GM12872 (cell line): Measurements from ENCODE around the gene TECR.
A peak's percentile ranks its signal among the peaks of the same experiment; 100 is the strongest.

ENCODE experiments used
- TF ChIP-seq, protein P1 (sequence below): IDR thresholded peaks from 3 replicates; pipeline ENCODE4 v1.5.1; 2011; ENCODE audit warnings: low read depth, mild to moderate bottlenecking, low read length, moderate library complexity; ENCODE audit not compliant: insufficient read depth

The TECR gene

DNA sequence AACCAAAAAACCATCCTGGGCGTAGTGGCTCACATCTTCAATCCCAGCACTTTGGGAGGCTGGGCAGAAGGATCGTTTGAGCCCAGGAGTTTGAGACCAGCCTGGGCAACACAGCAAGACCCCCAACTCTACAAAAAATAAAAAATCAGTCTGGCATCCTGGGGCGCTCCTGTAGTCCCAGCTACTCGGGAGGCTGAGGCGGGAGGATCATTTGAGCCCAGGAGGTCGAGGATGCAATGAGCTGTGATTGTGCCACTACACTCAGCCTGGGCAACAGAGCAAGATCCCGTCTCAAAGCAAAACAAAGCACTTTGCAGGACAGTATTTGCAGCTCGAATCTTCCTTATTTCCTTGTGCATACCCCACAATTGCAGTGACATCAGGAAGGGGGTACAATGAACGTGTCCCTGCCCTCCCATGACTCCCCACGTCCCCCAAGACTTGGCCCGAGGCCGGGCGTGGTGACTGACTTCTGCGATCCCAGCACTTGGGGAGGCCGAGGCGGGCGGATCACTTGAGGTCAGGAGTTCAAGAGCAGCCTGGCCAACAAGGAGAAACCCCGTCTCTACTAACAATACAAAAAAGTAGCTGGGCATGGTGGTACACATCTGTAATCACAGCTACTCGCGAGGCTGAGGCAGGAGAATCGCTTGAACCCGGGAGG lies 41.6 kb downstream of the TECR start:
- TF ChIP-seq, protein P1, sequence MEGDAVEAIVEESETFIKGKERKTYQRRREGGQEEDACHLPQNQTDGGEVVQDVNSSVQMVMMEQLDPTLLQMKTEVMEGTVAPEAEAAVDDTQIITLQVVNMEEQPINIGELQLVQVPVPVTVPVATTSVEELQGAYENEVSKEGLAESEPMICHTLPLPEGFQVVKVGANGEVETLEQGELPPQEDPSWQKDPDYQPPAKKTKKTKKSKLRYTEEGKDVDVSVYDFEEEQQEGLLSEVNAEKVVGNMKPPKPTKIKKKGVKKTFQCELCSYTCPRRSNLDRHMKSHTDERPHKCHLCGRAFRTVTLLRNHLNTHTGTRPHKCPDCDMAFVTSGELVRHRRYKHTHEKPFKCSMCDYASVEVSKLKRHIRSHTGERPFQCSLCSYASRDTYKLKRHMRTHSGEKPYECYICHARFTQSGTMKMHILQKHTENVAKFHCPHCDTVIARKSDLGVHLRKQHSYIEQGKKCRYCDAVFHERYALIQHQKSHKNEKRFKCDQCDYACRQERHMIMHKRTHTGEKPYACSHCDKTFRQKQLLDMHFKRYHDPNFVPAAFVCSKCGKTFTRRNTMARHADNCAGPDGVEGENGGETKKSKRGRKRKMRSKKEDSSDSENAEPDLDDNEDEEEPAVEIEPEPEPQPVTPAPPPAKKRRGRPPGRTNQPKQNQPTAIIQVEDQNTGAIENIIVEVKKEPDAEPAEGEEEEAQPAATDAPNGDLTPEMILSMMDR = no peak

- TF ChIP-seq, protein P1 = peak; percentile 92
Observed at GRCh38 chr19:14571695-14572490, 42.5 kb downstream of the TECR start, which contains the start of gene NDUFB7. Gene NDUFB7, minus strand, starts transcription at chr19:14572066. Its CDS starts 66 bp downstream, at chr19:14572000.

- TF ChIP-seq, protein P1 = no peak
Observed at GRCh38 chr19:14575428-14575980, 46.1 kb downstream of the TECR start.

- TF ChIP-seq, protein P1 = no peak
Observed at GRCh38 chr19:14576363-14576762, 47.0 kb downstream of the TECR start.

DNA sequence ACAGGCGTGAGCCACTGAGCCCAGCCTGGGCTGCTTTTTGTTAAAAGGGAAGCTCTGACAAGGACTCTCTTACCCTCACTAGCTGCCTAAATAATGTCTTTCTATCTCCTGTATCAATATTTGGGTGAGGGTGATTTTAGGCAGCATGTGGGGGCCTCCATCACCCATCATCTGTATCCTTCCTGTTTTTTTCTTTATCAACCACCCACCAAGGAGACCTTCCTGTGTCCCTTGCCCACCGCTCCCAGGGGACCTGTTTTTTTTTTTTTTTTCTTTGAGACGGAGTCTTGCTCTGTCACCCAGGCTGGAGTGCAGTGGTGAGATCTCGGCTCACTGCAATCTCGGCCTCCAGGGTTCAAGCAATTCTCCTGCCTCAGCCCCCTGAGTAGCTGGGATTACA lies 47.9 kb downstream of the TECR start:
- TF ChIP-seq, protein P1 = no peak

- TF ChIP-seq, protein P1 = no peak
Observed at GRCh38 chr19:14577885-14578427, 48.6 kb downstream of the TECR start.

- TF ChIP-seq, protein P1 = peak; percentile 41; the same call in 2 of the 3 replicates
Observed at GRCh38 chr19:14580623-14581237, 51.3 kb downstream of the TECR start.
